ENCODE results near the gene LRIG3.

The LRIG3 gene

GRCh38 chr12:58932806-58933681 is 12.7 kb upstream of the LRIG3 start:
- DNase-seq (ENCODE audit: low spot score), result no peak

GRCh38 chr12:58931518-58931917 is 11.2 kb upstream of the LRIG3 start:
- no peak for DNase-seq (ENCODE audit: low spot score)

- DNase-seq (ENCODE audit: low spot score), result no peak
Measured at GRCh38 chr12:58930770-58931324, 10.5 kb upstream of the LRIG3 start.

DNA sequence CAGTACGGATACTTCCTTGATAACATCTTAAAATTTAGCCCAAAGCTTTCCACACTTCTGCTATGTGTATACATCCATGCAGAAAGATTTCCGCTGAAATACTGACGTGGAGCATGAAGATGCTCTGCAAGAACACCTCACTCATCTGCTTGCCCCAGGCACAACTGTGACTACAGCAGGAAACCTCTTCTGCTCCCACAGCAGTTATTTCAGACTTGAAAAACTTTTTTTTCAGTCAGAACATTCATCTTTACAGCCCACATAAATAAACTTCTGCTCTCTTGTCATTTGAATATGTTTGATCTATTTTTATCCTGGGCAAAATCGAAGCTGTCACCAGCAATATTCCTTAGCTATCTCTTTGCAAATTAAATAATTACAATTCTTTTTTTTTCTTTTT is 6.8 kb upstream of the LRIG3 start:
- no peak for DNase-seq (ENCODE audit: low spot score)

- no peak for DNase-seq (ENCODE audit: low spot score)
Measured at GRCh38 chr12:58926586-58926985, 6.3 kb upstream of the LRIG3 start.

GRCh38 chr12:58925751-58926150 is 5.4 kb upstream of the LRIG3 start:
- DNase-seq (ENCODE audit: low spot score), result no peak

- DNase-seq (ENCODE audit: low spot score), result peak; percentile 65
Measured at GRCh38 chr12:58925111-58925611, 4.9 kb upstream of the LRIG3 start.

DNA sequence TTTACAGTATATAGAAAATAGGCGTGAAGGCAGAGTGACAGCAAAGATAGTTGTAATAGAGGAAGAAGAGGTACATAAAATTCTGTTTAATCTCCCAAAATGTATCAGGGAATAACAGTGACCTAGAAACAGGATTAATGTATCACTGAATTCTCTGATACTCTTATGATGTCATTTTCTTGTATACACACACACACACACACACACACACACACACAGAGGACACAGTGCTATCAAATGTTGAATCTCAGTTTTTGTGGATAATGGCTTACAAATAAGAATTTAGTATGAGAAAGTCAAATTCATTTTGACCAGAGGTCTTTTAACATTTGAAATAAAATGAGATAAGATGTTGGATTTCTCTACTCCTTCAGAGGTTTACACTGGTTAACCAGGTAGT is 4.3 kb upstream of the LRIG3 start:
- no peak for DNase-seq (ENCODE audit: low spot score)

DNA sequence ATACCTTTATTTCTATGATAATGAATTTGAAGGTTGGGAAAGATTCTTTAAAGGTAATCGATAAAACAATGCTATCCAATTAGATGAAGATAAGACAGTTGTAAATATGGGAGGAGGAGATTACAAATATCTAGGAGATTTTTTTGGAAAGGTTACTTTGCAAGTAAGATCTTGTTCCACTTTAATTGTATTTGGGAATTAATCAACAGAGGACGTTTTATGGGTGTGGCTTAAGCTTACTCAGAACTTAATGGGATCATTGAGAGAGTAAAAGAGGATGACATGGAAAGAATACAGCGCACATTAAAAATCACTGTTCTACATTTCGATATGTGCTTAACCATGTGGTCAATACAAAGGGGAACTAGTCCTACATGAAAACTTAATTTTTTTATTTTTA is 3.5 kb upstream of the LRIG3 start:
- no peak for DNase-seq (ENCODE audit: low spot score)

GRCh38 chr12:58922849-58923248 is 2.5 kb upstream of the LRIG3 start:
- peak; percentile 55 for DNase-seq (ENCODE audit: low spot score)

DNA sequence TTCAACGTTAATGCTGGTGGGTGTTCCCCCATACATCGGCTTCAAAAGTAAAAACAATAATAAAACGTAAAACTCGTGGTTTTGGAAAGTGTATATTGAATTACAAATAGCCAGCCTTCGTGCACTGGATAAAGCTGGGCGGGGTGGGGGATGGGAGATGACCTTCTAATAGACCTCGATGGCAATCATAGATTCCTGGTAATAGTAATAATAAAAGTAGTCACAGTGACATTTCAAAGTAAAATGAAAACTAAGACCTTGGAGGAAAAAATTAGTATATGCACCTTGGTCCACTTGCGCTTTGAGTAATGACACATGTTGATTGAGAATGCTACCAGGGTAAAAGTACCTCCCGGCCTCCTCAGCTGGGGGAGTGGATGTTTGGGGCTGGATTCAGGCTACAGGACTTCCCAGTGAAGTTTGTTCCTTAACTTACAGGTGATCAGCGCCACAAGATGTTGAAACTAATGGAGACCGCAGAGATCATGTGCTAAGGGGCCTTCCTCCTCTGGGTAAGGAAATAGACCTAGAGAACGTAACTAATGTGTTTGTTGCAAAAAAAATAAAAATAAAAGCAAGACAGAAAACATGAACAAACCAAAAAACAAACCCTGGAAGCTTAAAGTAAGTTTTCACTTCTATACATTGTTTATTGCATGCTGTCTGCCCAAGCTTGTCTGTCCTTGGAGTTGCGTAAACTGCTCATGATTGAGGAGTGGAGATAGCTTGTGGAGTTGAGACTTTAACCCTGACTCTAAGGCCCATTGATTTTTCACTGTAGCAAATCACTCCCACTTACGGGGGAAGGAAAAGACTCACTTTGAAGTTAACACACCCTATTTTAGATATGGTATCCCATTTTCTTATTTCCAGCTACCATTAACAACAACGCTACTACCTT is 907 bp upstream of the LRIG3 start:
- no peak for DNase-seq (ENCODE audit: low spot score)

DNA sequence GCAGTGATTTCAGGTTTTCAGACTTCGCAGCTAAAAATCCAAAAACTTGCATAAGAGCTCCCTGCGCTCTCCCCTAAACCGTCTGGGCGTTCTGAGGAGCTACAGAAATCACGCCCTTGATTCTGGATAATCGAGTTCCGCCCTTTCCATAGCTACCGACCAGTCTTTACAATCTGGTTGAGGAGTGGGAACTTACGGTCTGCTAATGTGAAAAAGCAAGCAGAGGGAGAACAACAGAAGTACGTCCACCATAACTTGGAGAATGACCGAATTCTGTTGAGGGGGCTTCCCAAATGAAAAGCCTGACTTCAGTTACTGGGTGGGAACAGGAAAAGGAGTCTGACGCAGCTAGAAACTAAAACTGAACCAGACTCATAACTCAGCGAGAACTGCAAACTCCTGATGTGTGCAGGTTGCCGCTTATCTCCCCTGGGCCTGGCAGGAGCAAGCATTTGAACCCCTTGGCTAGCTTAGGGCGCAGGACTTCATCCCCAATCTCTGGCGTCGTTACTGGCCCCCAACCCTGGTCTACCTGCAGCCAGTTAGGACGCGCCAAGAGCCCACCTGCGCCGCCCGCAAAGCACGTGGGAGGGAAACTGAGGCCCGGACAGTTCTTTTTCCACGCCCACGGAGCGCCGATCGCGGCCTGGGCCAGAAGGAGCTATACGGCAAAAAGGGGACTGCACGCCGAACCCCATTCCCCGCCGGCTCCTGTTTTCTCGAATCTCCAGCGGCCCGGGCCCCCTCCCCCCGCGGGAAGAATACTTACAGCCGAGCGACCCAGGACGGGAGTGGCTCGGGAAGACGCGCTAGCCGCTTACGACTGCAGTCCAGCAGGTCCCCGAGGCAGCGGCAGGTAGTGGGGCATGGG is 838 bp downstream of the LRIG3 start:
- peak; percentile 50 for DNase-seq (ENCODE audit: low spot score)

- DNase-seq (ENCODE audit: low spot score), result no peak
Measured at GRCh38 chr12:58918469-58918844, 1.8 kb downstream of the LRIG3 start.

DNA sequence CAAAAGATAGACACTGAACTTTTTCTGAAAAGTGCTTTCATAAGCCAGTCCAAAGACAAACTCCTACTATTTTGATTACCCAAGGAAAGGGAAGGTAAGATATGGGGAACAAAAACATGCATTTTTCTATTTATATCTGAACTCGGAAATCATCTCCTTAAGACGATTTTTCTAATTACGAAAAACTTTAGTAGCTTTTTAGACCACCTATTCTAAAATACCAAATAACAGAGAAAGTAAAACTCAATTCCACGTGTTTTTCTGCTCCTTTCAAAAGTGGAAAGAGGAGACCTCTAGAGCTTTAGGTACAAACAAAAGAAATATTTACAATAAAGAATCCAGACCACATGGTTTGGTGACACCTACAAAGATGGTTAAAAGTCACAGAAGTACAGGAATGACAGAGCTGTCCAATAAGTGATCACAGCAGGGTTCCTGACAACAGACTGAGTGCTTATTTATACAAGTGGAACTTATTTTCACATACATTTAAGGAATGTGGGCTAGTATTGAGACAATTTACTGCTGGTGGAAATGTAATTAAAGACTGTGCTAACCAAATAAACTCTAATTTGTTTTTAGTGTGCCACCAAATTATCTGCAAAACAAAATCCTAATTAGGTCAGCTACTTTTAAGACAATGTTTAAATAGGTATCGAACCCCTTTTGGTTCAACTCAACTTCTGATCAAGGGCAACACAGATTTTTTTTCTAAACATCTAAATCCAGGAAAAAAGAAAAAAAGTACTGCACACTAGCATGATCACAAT is 2.4 kb downstream of the LRIG3 start:
- peak; percentile 44 for DNase-seq (ENCODE audit: low spot score)

DNA sequence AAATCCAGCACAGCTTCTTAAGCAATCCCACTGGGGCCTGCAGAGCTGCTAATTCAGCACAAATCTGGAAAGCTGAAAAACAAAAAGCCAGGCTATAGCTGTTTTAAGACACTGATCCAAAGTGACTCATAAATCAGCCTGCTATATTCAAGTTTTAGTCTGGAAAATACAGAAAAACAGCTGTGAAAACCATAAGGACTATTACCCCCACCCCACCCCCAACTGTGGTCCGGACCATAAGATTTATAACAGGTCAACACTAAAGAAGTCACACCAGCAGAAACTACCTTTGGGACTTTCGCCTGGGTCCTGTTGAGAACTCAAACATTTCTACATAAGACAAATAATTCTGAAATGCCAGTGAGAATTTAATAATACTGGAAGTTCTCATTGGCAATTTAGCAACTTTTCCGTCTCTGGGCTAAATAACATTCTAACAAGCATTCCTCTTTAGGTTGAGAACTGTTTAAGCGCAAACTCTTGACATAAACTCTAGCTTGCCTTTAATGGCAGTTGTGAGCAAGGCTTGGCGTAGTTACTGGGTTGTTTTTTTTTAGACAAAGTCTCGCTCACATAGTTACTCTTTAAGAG is 3.3 kb downstream of the LRIG3 start:
- DNase-seq (ENCODE audit: low spot score), result no peak

DNA sequence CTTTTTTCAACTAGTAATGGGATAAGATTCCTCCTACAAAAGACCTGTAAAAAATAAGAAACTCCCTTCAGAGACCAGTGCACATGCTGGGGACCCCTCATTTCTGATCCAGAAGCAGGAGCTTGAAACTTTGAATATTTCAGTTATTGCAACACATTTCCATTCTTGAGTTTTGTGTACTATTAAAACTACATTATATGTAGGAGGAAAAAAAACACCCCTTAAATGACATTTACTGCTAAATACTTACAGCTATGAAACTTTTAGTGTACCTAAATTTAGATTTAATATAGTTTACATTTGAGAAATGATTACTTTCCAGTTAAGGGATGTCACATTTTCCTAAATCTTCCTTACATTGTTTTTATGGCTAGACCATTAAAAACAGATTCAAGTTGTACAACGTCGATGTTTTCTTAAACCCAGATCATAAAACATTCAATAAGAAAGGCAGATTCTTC is 4.1 kb downstream of the LRIG3 start:
- DNase-seq (ENCODE audit: low spot score), result no peak

DNA sequence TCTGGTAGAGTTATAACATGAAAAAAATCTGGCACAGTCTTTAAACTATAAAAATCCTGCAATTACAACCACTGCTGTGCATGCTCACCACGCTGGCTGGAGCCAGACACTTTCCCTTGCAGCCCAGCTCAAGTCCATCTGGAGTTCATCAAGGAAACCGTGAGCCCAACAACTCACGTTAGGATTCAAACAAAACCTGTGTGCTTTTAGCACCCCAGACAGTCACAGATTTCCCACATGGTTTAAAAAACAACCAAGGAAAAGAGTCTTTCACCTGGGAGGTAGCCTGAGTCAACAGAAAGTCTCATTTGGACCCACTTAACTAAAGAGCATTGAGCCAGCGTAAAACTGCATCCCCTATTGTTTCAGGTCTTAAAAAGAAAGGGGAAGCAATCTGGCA is 4.7 kb downstream of the LRIG3 start:
- peak; percentile 24 for DNase-seq (ENCODE audit: low spot score)

DNA sequence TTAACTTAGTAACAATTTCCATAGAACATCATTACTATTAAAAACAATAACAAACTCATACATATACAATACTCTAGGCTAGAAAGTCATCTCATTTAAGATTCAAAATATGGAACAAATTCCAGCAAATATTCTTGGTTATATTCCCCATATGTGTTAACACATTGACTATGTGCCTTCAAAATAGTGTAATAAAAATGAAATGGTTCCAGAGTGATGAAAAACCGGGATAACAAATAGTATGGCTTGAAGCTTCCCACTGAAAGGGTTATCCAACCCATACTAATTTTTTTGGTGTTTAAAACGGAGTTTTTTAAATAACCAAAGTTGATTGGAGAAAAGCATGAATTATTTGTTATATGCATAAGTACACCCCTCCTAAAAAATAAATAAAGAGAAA is 5.3 kb downstream of the LRIG3 start:
- DNase-seq (ENCODE audit: low spot score), result no peak

- no peak for DNase-seq (ENCODE audit: low spot score)
Measured at GRCh38 chr12:58914457-58914856, 5.8 kb downstream of the LRIG3 start.

DNA sequence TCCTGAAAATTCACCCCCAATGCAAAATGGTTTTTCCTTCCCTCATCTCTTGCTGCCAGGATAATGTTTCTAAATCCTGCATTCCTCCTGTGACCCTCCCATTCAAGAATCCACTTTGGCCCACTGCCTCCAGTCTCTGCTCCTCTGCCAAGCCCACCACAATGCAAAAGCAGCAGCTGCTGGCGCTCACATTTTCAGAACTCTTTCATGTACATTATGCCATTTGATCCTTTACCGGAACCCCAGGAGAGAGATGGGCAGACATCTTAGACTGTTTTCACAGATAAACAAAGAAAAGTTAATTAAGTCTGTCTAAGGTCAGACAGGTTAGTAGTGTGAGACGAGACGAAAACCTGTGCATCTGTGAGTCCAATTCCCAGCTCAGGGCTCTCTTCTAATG is 12.9 kb downstream of the LRIG3 start:
- no peak for DNase-seq (ENCODE audit: low spot score)
